ENCODE results near the gene RNF222. TPM values are rescaled to one million over a fixed set of nuclear protein-coding genes. Genes with fewer than 3 reads are reported as not detected.

Gene RNF222
- total and polyA plus RNA-seq, 10 of the 15 experiments (the other 5 are each of a cell fraction or from before 2014, with no cell fraction given), result not detected

DNA sequence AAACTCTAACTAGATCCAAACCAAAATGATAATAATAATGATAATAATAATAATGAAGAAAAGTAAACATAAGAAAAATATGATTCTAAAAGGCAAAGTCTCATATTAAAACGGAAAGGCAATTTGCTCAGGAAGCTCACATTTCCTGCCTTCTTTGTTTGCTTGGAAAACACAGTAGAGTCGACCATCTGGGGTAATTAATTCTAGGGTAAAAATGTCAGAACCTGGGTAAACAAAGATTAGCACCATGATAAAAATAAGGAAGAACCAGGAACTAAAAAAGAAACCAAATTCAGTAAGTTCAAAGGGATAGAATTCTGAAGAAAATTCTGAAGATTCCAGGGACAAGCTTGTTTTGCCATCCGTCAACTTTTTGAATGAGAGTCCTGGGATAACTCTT, 37.4 kb downstream of the RNF222 start (continued):
- TF ChIP-seq MLLT1 (IDR thresholded peaks at IDR 0.05) (no peak), SMARCA5 (IDR thresholded peaks at IDR 0.05) (no peak), NFIC (IDR thresholded peaks at IDR 0.05; ENCODE audit: low read depth, low read length) (no peak), NFYB (IDR thresholded peaks at IDR 0.05; ENCODE audit: insufficient read depth, low read depth, low read length) (no peak), E2F4 (IDR thresholded peaks at IDR 0.05; ENCODE audit: low read depth, low read length) (no peak), LARP7 (IDR thresholded peaks at IDR 0.05) (no peak)

DNA sequence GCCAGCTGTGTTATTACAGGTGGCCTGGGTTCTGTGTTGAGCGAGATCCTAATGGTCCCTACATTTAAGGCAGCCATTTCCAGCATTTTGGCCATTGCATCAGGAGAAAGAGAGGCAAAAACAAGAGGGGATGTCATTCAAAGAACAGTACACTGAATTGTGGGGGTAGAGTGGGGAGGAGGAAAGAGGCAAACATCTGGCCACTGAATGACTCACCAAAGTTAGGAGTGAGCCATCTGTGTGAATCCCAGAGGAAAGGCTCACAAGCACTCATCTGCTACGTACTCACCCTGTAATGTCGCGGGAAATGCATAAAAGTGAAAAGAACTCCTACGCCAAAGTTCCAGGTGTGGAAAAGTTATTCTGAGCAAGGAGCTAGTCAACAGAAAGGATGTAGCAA, 37.9 kb downstream of the RNF222 start:
- RAD21 ChIA-PET (ENCODE audit: unreplicated experiment), result no interaction called here
- no peak overlapping the region for H2AFZ ChIP-seq (ENCODE audit: control insufficient read depth, low read depth, low read length)
- H3K9ac ChIP-seq (ENCODE audit: control insufficient read depth, insufficient read depth, low read length), result no peak overlapping the region
- FAIRE-seq, result no peak
- CTCF ChIA-PET, result no interaction called here
- in situ Hi-C loops (cut with MboI) (no loop called here), intact Hi-C loops (cut with micrococcal nuclease; ENCODE audit: unreplicated experiment) (no loop called here)
- ATAC-seq, result no peak
- BruUV-seq (replicated peaks), result no TSS peak
- no peaks in the 10 kb centered on the region for H3K4me1 ChIP-seq (ENCODE audit: control insufficient read depth, insufficient read depth, low read length)
- H3K27ac ChIP-seq (ENCODE audit: control insufficient read depth, insufficient read depth), result no peak overlapping the region
- H3K4me3 ChIP-seq, result no peak overlapping the region
- H3K79me2 ChIP-seq (ENCODE audit: control insufficient read depth, insufficient read depth, low read length), result no peaks in the 10 kb centered on the region
- no peaks in the 10 kb centered on the region for H4K20me1 ChIP-seq (ENCODE audit: control insufficient read depth, insufficient read depth)
- SMC1A ChIA-PET (ENCODE audit: uncharacterized antibody, unreplicated experiment), result interaction anchor here (0.5 kb wide), 1 partner anchor 178 kb away, joined by 3 read pairs; no protein-coding TSS in a partner anchor
- no peaks in the 10 kb centered on the region for H3K27me3 ChIP-seq (replicated peaks in 1 of 2; ENCODE audit: control insufficient read depth in 2 of 2, insufficient read depth in 2 of 2, low read length in 1 of 2)
- POLR2A ChIA-PET, result interaction anchor here (0.5 kb wide), 1 partner anchor 1354 kb away, joined by 7 read pairs; no protein-coding TSS in a partner anchor
- 80% methylated on average over 5 of the region's 5 CpGs for WGBS (ENCODE audit: insufficient coverage, insufficient replicate concordance, low lambda C conversion rate, missing lambda C conversion rate)
- TF ChIP-seq ZNF384 (IDR thresholded peaks at IDR 0.05; ENCODE audit: borderline replicate concordance, low read depth, low read length), result no peak
- no peak for TF ChIP-seq PRDM15 (CRISPR knock-in tag; IDR thresholded peaks at IDR 0.05)
- TF ChIP-seq, protein P1, sequence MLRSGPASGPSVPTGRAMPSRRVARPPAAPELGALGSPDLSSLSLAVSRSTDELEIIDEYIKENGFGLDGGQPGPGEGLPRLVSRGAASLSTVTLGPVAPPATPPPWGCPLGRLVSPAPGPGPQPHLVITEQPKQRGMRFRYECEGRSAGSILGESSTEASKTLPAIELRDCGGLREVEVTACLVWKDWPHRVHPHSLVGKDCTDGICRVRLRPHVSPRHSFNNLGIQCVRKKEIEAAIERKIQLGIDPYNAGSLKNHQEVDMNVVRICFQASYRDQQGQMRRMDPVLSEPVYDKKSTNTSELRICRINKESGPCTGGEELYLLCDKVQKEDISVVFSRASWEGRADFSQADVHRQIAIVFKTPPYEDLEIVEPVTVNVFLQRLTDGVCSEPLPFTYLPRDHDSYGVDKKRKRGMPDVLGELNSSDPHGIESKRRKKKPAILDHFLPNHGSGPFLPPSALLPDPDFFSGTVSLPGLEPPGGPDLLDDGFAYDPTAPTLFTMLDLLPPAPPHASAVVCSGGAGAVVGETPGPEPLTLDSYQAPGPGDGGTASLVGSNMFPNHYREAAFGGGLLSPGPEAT (IDR thresholded peaks at IDR 0.05; ENCODE audit: low read depth), result no peak
- no peaks in the 10 kb centered on the region for H3K36me3 ChIP-seq (ENCODE audit: control insufficient read depth in 2 of 2, insufficient read depth in 2 of 2, low read length in 1 of 2)
- DNase-seq (ENCODE audit: low read depth, low spot score), result no peak
- H3K4me2 ChIP-seq (ENCODE audit: control insufficient read depth, insufficient read depth), result no peak overlapping the region
- no peaks in the 10 kb centered on the region for H3K9me3 ChIP-seq (replicated peaks; ENCODE audit: control insufficient read depth, insufficient read depth, low read length)
